Neural cell (in vitro differentiated cells): ENCODE data around the gene GSK3A.

Source experiments
- CTCF ChIP-seq: fragments of 450-650 bp; IDR thresholded peaks from 2 replicates; pipeline ENCODE4 v1.5.1; 2014; ENCODE audit warnings: antibody characterized with exemption, mild to moderate bottlenecking, moderate library complexity; ENCODE audit not compliant: poor library complexity, severe bottlenecking
- EP300 ChIP-seq: fragments of 450-650 bp; conservative IDR thresholded peaks from 2 replicates; pipeline ENCODE4 v1.6.1; 2014; ENCODE audit warnings: antibody characterized with exemption, mild to moderate bottlenecking, moderate library complexity; ENCODE audit not compliant: poor library complexity, severe bottlenecking
- EZH2 ChIP-seq: fragments of 200-600, 300-800 bp; shearing (Covaris generic), sonication (generic); IDR thresholded peaks from 2 replicates; pipeline ENCODE4 v1.6.1; 2014; ENCODE audit warnings: antibody characterized with exemption, low read length, borderline replicate concordance, mild to moderate bottlenecking; ENCODE audit not compliant: insufficient read depth, poor library complexity, severe bottlenecking
- MXI1 ChIP-seq: fragments of 450-650 bp; conservative IDR thresholded peaks from 2 replicates; pipeline ENCODE4 v1.6.1; 2014; ENCODE audit warnings: antibody characterized with exemption, mild to moderate bottlenecking; ENCODE audit not compliant: poor library complexity, severe bottlenecking
- POLR2AphosphoS5 ChIP-seq: IDR thresholded peaks from 2 replicates; pipeline ENCODE4 v1.6.1; 2012
- RAD21 ChIP-seq: fragments of 450-650 bp; conservative IDR thresholded peaks from 2 replicates; pipeline ENCODE4 v1.6.1; 2014; ENCODE audit warnings: antibody characterized with exemption, mild to moderate bottlenecking, moderate library complexity
- REST ChIP-seq: IDR thresholded peaks from 2 replicates; pipeline ENCODE4 v1.6.1; 2012; ENCODE audit warnings: borderline replicate concordance
- SMC3 ChIP-seq: fragments of 450-650 bp; conservative IDR thresholded peaks from 2 replicates; pipeline ENCODE4 v1.6.1; 2014; ENCODE audit warnings: antibody characterized with exemption, mild to moderate bottlenecking, moderate library complexity; ENCODE audit not compliant: poor library complexity
- TAF1 ChIP-seq: IDR thresholded peaks from 2 replicates; pipeline ENCODE4 v1.6.1; 2012; ENCODE audit warnings: low read depth

- TF ChIP-seq CTCF, result no peak
- TF ChIP-seq EP300, result no peak
- TF ChIP-seq POLR2AphosphoS5, result no peak
- no peak for TF ChIP-seq EZH2
- TF ChIP-seq RAD21, result no peak
- no peak for TF ChIP-seq SMC3
- TF ChIP-seq TAF1, result no peak
- TF ChIP-seq REST, result no peak
- TF ChIP-seq MXI1, result no peak
Observed at GRCh38 chr19:42228641-42229040, 13.8 kb downstream of the GSK3A start.
